T-helper 2 cell (primary cell): ENCODE data around the gene P3H1.
A peak's percentile ranks its signal among the peaks of the same experiment; 100 is the strongest.
"Not testable (repeated sequence)": the region's sequence is repeated elsewhere in the genome, so short reads cannot be mapped to it uniquely, and the experiment has no call there.

Source experiments
- DNase-seq, 5 experiments: peaks; one replicate each; pipeline versions ENCODE4 v3.0.0 to v3.0.0-alpha.2; 2012 to 2022
- total RNA-seq, 2 donors: gene quantifications; one replicate each; lab custom pipeline; 2026; lab: John Stamatoyannopoulos, UW

P3H1 gene
- total RNA-seq, result 21.8 to 27.1 reads per million in 2 donors

DNA sequence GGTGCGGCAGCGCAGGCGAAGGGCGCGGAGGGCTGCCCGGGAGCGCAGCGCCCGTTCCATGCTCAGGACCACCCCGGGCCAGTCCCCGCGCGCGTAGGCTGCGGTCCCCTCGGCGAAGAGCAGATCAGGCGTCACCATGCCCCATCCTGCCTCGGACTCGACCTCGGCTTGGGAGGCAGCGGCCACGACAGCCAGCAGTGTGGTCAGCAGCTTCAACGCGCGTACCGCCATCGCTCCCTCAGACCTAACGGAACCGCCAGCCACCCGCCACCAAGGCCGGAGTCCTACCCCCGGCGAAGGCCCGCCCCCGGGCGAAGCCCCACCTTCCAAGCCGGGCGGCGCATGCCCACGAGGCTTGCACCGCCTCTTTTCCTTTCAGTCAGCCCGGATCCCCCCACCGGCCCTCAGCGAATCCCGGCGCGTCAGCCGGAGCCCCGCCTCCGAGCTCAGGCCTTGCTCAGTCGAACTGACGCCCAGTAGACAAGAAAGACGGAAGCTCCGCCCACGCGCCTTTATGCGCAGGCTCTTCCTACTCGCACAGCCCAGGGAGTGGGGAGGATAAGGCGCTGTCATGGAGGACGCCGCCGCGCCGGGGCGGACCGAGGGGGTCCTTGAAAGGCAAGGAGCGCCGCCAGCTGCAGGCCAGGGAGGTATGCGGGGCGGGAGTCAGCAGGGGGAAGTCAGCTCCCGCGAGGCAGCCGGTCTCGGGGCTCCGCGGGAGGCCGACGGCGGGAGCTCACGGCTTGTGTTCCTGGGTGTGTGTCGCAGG, at the start of gene P3H1, which contains the start of gene C1orf50:
TSS of gene P3H1 (minus strand) at position 288 of the 769 bp plus-strand sequence. CDS start at position 231, 57 bp downstream.
TSS of gene C1orf50 (plus strand) at position 509 of the 769 bp plus-strand sequence. CDS start at position 572, 63 bp downstream.
- peak; percentile 99 to 100 (median 99) for DNase-seq

GRCh38 chr1:42815941-42816584, 49.2 kb upstream of the P3H1 start:
- peak in 1 of 5 experiments; percentile 3 for DNase-seq

DNA sequence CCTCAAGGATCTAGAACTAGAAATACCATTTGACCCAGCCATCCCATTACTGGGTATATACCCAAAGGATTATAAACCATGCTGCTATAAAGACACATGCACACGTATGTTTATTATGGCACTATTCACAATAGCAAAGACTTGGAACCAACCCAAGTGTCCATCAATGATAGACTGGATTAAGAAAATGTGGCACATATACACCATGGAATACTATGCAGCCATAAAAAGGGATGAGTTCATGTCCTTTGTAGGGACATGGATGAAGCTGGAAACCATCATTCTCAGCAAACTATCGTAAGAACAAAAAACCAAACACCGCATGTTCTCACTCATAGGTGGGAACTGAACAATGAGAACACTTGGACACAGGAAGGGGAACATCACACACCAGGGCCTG, 48.0 kb upstream of the P3H1 start:
- DNase-seq, result not testable (repeated sequence)

DNA sequence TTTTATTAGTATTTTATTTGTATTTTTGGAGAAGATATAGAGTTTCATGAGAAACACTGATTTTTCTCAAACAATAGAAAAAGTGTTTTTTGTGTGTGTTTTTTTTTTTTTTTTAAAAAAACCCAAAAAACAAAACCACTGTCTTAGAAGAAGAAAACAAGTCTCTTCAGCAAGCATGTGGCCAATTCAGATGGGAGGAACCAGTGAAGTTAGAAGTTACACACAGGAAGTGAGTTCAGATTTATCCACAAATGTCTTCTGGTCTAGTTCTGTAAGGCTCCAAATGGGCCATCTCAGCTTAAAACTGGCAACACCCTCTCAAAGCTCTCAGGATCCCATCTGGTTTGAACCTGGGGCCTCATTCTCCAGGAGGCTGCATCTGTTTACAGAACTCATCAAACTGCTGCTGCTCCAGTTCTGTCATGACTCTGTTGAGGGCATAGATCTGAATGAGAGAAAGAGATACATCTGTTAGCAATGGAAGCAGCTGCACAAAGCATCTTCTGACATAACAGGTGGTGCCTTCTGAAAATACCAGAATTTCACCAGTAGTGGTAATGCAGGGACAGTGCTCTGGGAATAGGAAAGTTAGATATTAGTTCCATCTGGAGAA, 40.3 kb upstream of the P3H1 start:
- peak in 1 of 5 experiments; percentile 43 for DNase-seq

DNA sequence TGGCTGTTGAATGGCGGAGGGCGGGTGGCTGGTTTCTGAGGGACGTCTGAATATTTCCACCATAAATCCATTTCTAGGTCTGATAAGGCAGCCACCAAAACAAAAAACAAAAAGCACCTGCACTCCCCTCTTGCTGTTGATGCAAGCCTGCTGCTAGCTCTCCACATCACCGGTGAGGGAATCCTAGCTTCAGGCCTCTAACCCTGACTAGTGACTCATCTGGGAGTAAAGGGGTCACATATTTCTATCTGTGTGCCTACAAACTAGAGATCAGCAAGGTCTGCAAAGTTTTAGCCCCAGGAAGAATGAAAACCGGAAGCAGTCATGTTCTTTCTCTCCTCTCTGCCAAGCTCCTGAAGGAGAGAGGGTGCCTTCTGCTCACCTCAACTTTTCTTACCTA, 39.8 kb upstream of the P3H1 start:
- no peak for DNase-seq

GRCh38 chr1:42806171-42806570, 39.3 kb upstream of the P3H1 start:
- no peak for DNase-seq

GRCh38 chr1:42801832-42802473, 35.1 kb upstream of the P3H1 start:
- DNase-seq, result no peak

- DNase-seq, result no peak
Observed at GRCh38 chr1:42797979-42798378, 31.2 kb upstream of the P3H1 start.

DNA sequence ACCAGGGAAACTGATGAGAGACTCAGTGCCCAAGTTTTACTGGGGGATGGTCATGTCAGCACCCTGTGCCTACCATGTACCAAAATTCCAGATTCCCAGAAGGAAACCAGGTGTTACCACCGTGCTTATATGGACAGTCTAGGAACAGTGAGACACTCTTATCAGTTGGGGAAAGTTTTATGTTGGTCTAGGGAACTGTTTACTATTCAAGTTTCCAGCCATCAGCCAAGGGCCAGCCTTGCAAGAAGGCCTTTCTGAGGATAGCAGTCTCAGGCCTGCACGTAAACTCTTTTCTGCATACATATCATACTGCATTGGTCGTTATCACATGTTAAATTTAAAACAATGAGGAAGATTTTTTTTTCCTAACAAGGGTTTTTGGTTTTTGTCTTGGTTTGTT, 30.6 kb upstream of the P3H1 start:
- DNase-seq, result no peak

DNA sequence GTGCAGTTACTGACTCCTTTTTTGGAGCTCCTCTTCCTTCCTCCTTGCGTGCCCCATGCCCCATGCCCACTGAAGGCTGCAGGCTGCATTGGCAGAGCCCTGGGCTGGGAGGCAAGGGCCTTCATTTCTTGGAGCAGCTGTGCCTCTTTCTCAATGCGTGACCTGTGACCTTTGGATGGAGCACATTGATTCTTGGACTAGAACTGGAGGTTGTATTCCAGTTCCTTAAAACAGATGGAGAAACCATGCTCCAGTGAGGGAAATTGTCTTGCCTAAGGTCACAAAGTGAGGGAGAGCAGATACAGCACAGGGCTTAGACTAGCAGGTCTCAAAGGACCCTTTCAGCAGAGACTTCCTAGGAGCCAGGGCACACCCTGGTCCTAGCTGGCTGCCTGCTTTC, 27.0 kb upstream of the P3H1 start:
- no peak for DNase-seq

DNA sequence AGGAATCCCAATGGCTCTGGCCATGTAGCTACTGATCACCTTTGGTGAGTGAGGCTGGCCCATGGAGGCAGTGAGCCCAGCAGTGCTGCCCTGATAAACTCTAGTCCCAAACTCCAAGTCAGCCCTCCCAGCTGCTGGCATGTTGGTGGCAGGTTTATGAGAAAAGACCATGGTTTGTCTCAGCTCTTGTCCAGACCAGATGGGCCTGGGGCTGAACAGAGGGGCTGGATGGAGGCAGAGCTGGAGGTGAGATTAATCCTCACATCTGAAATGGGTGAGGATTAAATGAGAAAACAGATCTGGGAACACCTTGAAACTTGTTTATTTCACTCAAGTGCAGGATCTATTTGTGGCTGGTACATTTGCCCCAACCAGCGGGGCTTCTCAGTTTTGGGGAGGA, 21.2 kb upstream of the P3H1 start:
- DNase-seq, result no peak

- no peak for DNase-seq
Observed at GRCh38 chr1:42786097-42786496, 19.3 kb upstream of the P3H1 start.

DNA sequence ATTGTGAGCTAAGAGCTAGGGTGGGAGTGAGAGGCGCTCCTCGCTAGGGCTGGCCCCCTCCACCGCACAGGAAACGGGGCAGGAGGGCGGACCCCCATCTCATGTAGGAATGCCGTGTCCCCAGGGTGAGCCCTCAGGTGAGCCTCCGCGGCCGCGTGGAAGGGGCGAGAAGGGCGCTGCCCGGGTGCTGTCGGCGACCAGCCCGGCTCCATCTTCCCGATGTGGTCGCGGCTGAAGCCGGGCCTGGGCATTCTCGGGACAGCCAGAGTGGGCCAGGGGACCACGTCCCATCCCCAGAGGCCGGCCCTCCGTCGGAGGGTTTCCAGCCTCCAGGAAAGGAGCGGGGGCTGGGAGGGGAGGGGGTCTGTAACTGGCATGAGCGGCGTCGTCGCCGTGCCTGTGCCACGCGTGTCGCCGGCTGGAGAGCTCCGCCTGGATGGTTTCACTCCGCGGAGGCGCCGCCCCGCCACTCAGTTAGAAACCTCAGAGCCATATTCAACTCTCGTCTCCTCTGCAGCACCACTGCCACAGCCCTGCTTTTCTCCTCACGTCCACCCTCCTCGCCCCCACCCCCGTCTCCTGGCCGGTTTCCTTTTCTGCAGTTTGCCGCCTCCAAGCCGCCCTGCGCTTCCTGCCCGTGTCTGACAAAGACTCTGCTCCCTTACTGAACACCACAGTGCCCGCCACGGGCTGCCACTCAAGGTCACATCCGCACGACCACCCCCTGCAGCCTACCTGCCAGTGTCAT, 18.3 kb upstream of the P3H1 start, which contains the start of gene TMEM269:
TSS of gene TMEM269 (plus strand) at position 46 of the 748 bp plus-strand sequence. CDS start 4,903 bp downstream, outside the sequence.
- peak in 4 of 5 experiments; percentile 2 to 73 (median 25) for DNase-seq

DNA sequence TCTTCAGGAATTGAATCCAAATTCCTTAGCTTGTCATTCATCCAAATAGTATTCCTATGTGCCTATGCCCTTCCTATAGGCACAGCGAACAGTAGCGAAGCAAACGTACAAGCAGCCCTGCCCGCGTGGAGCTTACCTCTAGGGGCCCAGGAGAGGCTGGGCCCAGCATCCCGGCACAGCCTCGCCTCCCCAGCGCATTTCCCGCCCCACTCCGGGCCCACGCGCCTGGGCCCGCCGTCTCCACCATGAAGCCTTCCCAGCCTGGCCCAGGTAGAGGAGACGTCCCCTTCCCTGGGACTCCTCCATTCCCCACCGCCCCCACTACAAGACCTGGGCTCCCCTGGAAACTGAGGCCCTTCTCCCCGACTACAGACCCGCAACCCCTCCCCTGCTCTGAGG, 17.7 kb upstream of the P3H1 start:
- DNase-seq, result no peak

GRCh38 chr1:42783092-42783491, 16.3 kb upstream of the P3H1 start:
- DNase-seq, result no peak

- DNase-seq, result no peak
Observed at GRCh38 chr1:42780176-42780575, 13.3 kb upstream of the P3H1 start.

DNA sequence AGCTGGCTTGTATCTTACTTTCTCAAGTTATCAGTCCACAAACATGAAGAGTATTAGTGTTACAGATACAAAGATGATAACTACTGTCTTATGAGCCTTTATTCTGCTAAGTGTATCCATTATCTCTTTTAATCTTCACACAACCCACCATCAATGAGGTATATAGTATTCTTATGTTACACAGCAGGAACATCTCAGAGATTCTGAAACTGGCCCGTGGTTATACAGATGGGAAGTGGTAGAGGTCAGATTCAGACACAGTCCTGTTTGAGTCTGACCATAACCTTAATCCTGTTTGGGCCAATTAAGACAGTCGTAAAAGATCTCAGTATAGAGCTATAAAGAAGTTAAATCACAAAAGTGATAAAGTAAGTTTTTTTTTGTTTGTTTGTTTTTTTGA, 12.9 kb upstream of the P3H1 start:
- DNase-seq, result peak in 1 of 5 experiments; percentile 62

GRCh38 chr1:42777852-42778251, 11.0 kb upstream of the P3H1 start:
- peak in 1 of 5 experiments; percentile 43 for DNase-seq

GRCh38 chr1:42776502-42776901, 9.7 kb upstream of the P3H1 start:
- DNase-seq, result no peak

GRCh38 chr1:42774928-42775526, 8.2 kb upstream of the P3H1 start:
- DNase-seq, result no peak

DNA sequence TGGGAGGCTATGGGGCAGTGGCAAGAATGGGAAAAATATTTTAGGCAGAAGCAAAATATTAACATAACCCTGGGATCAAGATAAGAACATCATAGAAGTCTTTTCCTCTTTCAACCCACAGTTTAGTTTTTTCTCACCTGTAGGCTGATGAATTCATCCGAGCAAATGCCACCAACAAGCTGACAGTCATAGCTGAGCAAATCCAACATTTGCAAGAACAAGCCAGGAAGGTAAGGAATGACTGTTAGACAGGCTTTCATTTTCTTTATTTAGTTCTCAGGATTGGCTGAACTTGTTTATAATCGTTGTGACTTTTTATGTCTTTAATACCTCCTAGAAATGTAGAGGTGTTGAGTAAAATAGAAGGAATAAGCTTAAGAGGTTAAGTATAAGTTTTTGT, 6.6 kb upstream of the P3H1 start:
- DNase-seq, result no peak

DNA sequence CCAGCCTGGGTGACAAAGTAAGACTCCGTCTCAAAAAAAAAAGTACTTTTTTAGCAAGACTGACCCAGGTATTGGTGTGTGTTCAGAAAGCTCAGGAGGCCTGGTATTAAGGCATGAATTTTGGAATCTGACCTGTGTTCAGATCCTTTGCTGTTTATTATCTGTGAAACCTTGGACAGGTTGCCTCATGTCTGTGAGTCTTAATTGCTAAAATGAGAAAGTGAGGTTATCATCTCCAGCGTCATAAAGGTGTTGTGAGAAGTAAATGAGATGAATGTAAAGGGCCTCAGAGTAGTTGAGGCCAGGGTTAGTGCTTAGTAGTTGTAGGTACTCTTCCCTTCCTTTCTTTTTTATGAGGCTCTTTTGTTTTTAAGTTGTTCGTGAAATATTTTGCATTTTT, 3.0 kb upstream of the P3H1 start:
- DNase-seq, result no peak
